B cell (primary cell): ENCODE data around the gene PRKCH. TPM values are rescaled to one million over a fixed set of nuclear protein-coding genes. Genes with fewer than 3 reads are reported as not detected.

Experiments
- ATAC-seq: fragments of 200-7000 bp; cut with Tn5 transposase; one replicate; pipeline ENCODE4 v1.10.0; 2021; ENCODE audit warnings: low read depth, mild to moderate bottlenecking, moderate number of reproducible peaks, moderate library complexity
- CTCF ChIA-PET: fragments of 350-600 bp; sonication (Branson Sonifier 250); formaldehyde crosslinking; loops from one replicate; lab custom pipeline; 2021; ENCODE audit warnings: antibody characterized with exemption, inconsistent platforms; lab: Charles Lee
- POLR2A ChIA-PET: fragments of 350-600 bp; sonication (Branson Sonifier 250); formaldehyde crosslinking; loops from one replicate; lab custom pipeline; 2021; ENCODE audit warnings: antibody characterized with exemption; lab: Charles Lee
- DNase-seq: peaks from one replicate; pipeline ENCODE4 v3.0.0; 2013
- H2AFZ ChIP-seq: 2 replicates; pipeline ENCODE4 v1.6.1; 2012; ENCODE audit warnings: mild to moderate bottlenecking, low read depth, low read length; ENCODE audit not compliant: insufficient read depth, poor library complexity, severe bottlenecking
- H3K27ac ChIP-seq, 2 donors: 1 replicate in 1 of 2; 2 replicates in 1 of 2; pipeline ENCODE4 v1.5.1; 2012 to 2013; ENCODE audit warnings: low read length in 2 of 2, mild to moderate bottlenecking in 2 of 2, moderate library complexity in 1 of 2
- H3K27me3 ChIP-seq, 4 experiments: fragments of 200-600 bp in 1 of 4; sonication (generic) in 1 of 4; replicated peaks in 1 of 4; 1 replicate in 2 of 4; 2 replicates in 2 of 4; pipeline versions ENCODE4 v1.6.1 to v1.7.0; 2013 to 2016; ENCODE audit warnings: low read length in 3 of 4, mild to moderate bottlenecking in 2 of 4, mixed read lengths in 1 of 4, moderate library complexity in 1 of 4; ENCODE audit not compliant: insufficient read depth in 4 of 4, control insufficient read depth in 3 of 4; ENCODE audit errors: control extremely low read depth in 1 of 4
- H3K36me3 ChIP-seq, 2 experiments: replicated peaks in 1 of 2; 1 replicate in 1 of 2; 2 replicates in 1 of 2; pipeline versions ENCODE4 v1.6.1 to v1.7.1; 2013; ENCODE audit warnings: low read length in 1 of 2; ENCODE audit not compliant: insufficient read depth in 2 of 2, control insufficient read depth in 1 of 2; ENCODE audit errors: control extremely low read depth in 1 of 2, extremely low read depth in 1 of 2
- H3K4me1 ChIP-seq, 2 donors: fragments of 200-600 bp in 1 of 2; sonication (generic) in 1 of 2; 1 replicate in 1 of 2; 2 replicates in 1 of 2; pipeline versions ENCODE4 v1.5.1 to v1.6.1; 2013 to 2017; ENCODE audit warnings: low read length in 2 of 2; ENCODE audit not compliant: control insufficient read depth in 2 of 2, insufficient read depth in 2 of 2
- H3K4me2 ChIP-seq: replicated peaks from 2 replicates; pipeline ENCODE3; 2012; ENCODE audit warnings: mild to moderate bottlenecking, low read depth, low read length; ENCODE audit not compliant: poor library complexity, severe bottlenecking
- H3K4me3 ChIP-seq, 5 experiments: fragments of 200-600 bp in 1 of 5; sonication (generic) in 1 of 5; 1 replicate in 3 of 5; 2 replicates in 2 of 5; pipeline versions ENCODE4 v1.5.1 to v1.7.0; 2011 to 2016; ENCODE audit warnings: low read length in 4 of 5, mild to moderate bottlenecking in 4 of 5, low read depth in 2 of 5, control low read depth in 1 of 5, moderate library complexity in 1 of 5; ENCODE audit not compliant: insufficient read depth in 1 of 5; ENCODE audit errors: control extremely low read depth in 1 of 5, extremely low read depth in 1 of 5
- H3K79me2 ChIP-seq: fragments of 200-600 bp; sonication (generic); one replicate; pipeline ENCODE4 v1.6.0; 2016; ENCODE audit warnings: low read length; ENCODE audit not compliant: control insufficient read depth, insufficient read depth
- H3K9ac ChIP-seq: fragments of 200-600 bp; sonication (generic); 2 replicates; pipeline ENCODE4 v1.6.1; 2017; ENCODE audit warnings: mild to moderate bottlenecking, low read length, moderate library complexity
- H3K9me3 ChIP-seq, 3 donors: one replicate each; pipeline versions ENCODE4 v1.6.1 to v1.7.1; 2013; ENCODE audit warnings: low read length in 2 of 3; ENCODE audit not compliant: control insufficient read depth in 2 of 3, insufficient read depth in 1 of 3; ENCODE audit errors: control extremely low read depth in 1 of 3
- H4K20me1 ChIP-seq: 2 replicates; pipeline ENCODE4 v1.6.0; 2012; ENCODE audit warnings: mild to moderate bottlenecking, low read length; ENCODE audit not compliant: insufficient read depth, control insufficient read depth, poor library complexity, severe bottlenecking
- H3K27ac Mint-ChIP-seq: one replicate; pipeline ENCODE4 v1.8.0; 2021; ENCODE audit warnings: mixed read lengths
- H3K27me3 Mint-ChIP-seq: one replicate; pipeline ENCODE4 v1.8.0; 2021; ENCODE audit warnings: mixed read lengths
- H3K4me1 Mint-ChIP-seq: one replicate; pipeline ENCODE4 v1.8.0; 2021; ENCODE audit warnings: mixed read lengths
- H3K4me3 Mint-ChIP-seq: one replicate; pipeline ENCODE4 v1.8.0; 2021; ENCODE audit warnings: mixed read lengths
- H3K9me3 Mint-ChIP-seq: one replicate; pipeline ENCODE4 v1.8.0; 2022; ENCODE audit warnings: mixed read lengths; ENCODE audit not compliant: insufficient read depth
- CTCF ChIP-seq: fragments of 200-600 bp; IDR thresholded peaks from one replicate; pipeline ENCODE4 v1.8.0; 2022; ENCODE audit warnings: antibody characterized with exemption, mild to moderate bottlenecking
- EZH2 ChIP-seq: IDR thresholded peaks from 2 replicates; pipeline ENCODE4 v1.6.1; 2012; ENCODE audit warnings: borderline replicate concordance, low read depth, mild to moderate bottlenecking, moderate library complexity, low read length; ENCODE audit not compliant: insufficient read depth, poor library complexity, severe bottlenecking
- WGBS: methylation state at CpG from one replicate; pipeline ENCODE4 v1.1.5; 2013; ENCODE audit warnings: missing lambda C conversion rate; ENCODE audit not compliant: insufficient coverage; 5-methylcytosine and 5-hydroxymethylcytosine counted together
- intact Hi-C: fragments of 100-400 bp; cut with micrococcal nuclease; formaldehyde crosslinking; loops from one replicate; pipeline ENCODE4 v1.10.0; 2022
- polyA plus RNA-seq: library from polyadenylated mRNA; depleted of rRNA; stranded (reverse); fragments of >200 nt; gene quantifications from 2 replicates; pipeline ENCODE4 v1.2.3, GENCODE V29; 2012
- total RNA-seq, 2 donors: library from RNA; stranded (reverse); fragments of 120-200 nt in 1 of 2; gene quantifications; 1 replicate in 1 of 2; 2 replicates in 1 of 2; pipeline versions ENCODE4 v1.2.3 to v1.2.4, GENCODE V29; 2013 to 2022

PRKCH gene
- total and polyA plus RNA-seq, 2 donors (not counting 1 experiment from before 2014, with no cell fraction given): 2.0 to 5.0 TPM

GRCh38 chr14:61284001-61284400, 37.4 kb upstream of the PRKCH start:
- Histone ChIP-seq H2AFZ (no peak overlapping the region), H3K4me2 (no peak overlapping the region), H3K9me3 (peaks cover 0 to 4% (median 0%) of the 10 kb centered on the region in 3 donors), H4K20me1 (no peaks in the 10 kb centered on the region), H3K9ac (no peak overlapping the region), H3K27ac (no peak overlapping the region), H3K79me2 (no peaks in the 10 kb centered on the region), H3K4me1 (peaks cover 10 to 18% of the 10 kb centered on the region in 2 donors), H3K27me3 (peaks cover 0 to 29% (median 25%) of the 10 kb centered on the region in 4 experiments), H3K36me3 (no peaks in the 10 kb centered on the region), H3K4me3 (no peak overlapping the region)
- intact Hi-C loops: no loop called here
- Mint-ChIP-seq H3K4me3 (no peak overlapping the region), H3K27me3 (peaks cover 60% of the 10 kb centered on the region), H3K9me3 (no peaks in the 10 kb centered on the region), H3K27ac (no peak overlapping the region), H3K4me1 (peaks cover 13% of the 10 kb centered on the region)
- no peak for TF ChIP-seq EZH2
- TF ChIP-seq CTCF: no peak
- ATAC-seq: no peak
- CTCF ChIA-PET: interaction anchor here (0.6 to 1.3 kb wide), 2 partner anchors 554 to 934 kb away, joined by 3 read pairs; no protein-coding TSS in a partner anchor
- WGBS: 82% methylated on average over 3 of the region's 3 CpGs
- DNase-seq: no peak
- POLR2A ChIA-PET: no interaction called here

DNA sequence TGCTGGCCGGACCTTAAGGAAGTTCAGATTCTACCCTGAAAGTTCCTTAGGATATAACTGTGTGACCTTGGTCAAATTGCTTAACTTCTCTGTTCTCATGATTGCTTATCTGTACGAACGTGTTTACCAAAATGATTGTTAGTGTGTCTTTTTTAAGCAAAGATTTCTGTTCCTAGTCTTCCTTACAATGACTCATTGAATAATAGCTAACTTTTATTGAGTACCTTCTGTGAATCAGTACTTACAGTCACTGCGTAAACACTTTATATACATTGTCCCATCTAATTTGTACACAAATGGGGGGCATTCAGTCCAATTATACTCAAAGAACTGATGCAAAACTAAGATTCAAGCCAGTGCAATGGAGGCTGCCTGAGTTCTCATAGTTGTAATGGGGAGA, 36.0 kb upstream of the PRKCH start:
- Histone ChIP-seq H3K4me3 (no peak overlapping the region), H3K4me1 (peaks cover 6 to 11% of the 10 kb centered on the region in 2 donors), H2AFZ (no peak overlapping the region), H3K79me2 (no peaks in the 10 kb centered on the region), H3K9ac (no peak overlapping the region), H3K27ac (no peak overlapping the region), H3K4me2 (no peak overlapping the region), H3K36me3 (no peaks in the 10 kb centered on the region), H3K9me3 (peaks cover 0 to 4% (median 0%) of the 10 kb centered on the region in 3 donors), H3K27me3 (peaks cover 0 to 15% (median 13%) of the 10 kb centered on the region in 4 experiments), H4K20me1 (no peaks in the 10 kb centered on the region)
- ATAC-seq (no peak), DNase-seq (no peak)
- peaks cover 7% of the 10 kb centered on the region for H3K4me1 Mint-ChIP-seq
- no peak overlapping the region for H3K4me3 Mint-ChIP-seq
- ChIA-PET POLR2A (no interaction called here), CTCF (interaction anchor here (0.7 to 1.3 kb wide), 5 partner anchors 8 to 935 kb away, joined by 3 to 6 read pairs (median 3); no protein-coding TSS in a partner anchor)
- 100% methylated on average over 1 of the region's 4 CpGs for WGBS
- TF ChIP-seq CTCF (no peak), EZH2 (no peak)
- H3K9me3 Mint-ChIP-seq: no peaks in the 10 kb centered on the region
- H3K27me3 Mint-ChIP-seq: peaks cover 50% of the 10 kb centered on the region
- H3K27ac Mint-ChIP-seq: no peak overlapping the region
- intact Hi-C loops: no loop called here
